Endothelial cell of umbilical vein (primary cell): ENCODE measurements around the gene SIGLEC7. TPM values are rescaled to one million over a fixed set of nuclear protein-coding genes. Genes with fewer than 3 reads are reported as not detected.

Experiments
- BruUV-seq: library from RNA; stranded (reverse); fragments of 400-500 nt; replicated peaks from 2 replicates; lab custom pipeline; 2021; lab: Mats Ljungman, UMichigan
- CTCF ChIA-PET: fragments of 300-600, 350-600 bp; sonication (Branson Sonifier 250); formaldehyde crosslinking; loops from one replicate; lab custom pipeline; 2021; ENCODE audit warnings: antibody characterized with exemption, inconsistent platforms; lab: Charles Lee
- POLR2A ChIA-PET: fragments of 300-600, 350-600 bp; sonication (Branson Sonifier 250); formaldehyde crosslinking; loops from one replicate; lab custom pipeline; 2021; ENCODE audit warnings: antibody characterized with exemption, inconsistent platforms; lab: Charles Lee
- DNase-seq: peaks from one replicate; pipeline ENCODE4 v3.0.0-alpha.2; 2011; ENCODE audit warnings: low read depth, low spot score
- FAIRE-seq: peaks from 2 replicates; lab custom pipeline; 2011; peaks lifted over from hg19 to GRCh38; lab: Jason Lieb, UNC
- H2AFZ ChIP-seq: 2 replicates; pipeline ENCODE4 v1.6.0; 2012; ENCODE audit warnings: low read depth, low read length, control low read depth, inconsistent platforms
- H3K27ac ChIP-seq: 2 replicates; pipeline ENCODE4 v1.5.1; 2011; ENCODE audit warnings: low read depth, mild to moderate bottlenecking, control low read depth, low read length, moderate library complexity; ENCODE audit not compliant: insufficient read depth
- H3K27me3 ChIP-seq, 2 experiments: 2 replicates each; pipeline versions ENCODE4 v1.6.0 to v1.6.1; 2011; ENCODE audit warnings: low read length in 2 of 2, mixed read lengths in 1 of 2; ENCODE audit not compliant: control insufficient read depth in 2 of 2, insufficient read depth in 2 of 2
- H3K36me3 ChIP-seq, 2 experiments: 2 replicates in 1 of 2; 3 replicates in 1 of 2; pipeline ENCODE4 v1.5.1; 2011; ENCODE audit warnings: low read length in 2 of 2, mild to moderate bottlenecking in 1 of 2, moderate library complexity in 1 of 2; ENCODE audit not compliant: control insufficient read depth in 2 of 2, insufficient read depth in 2 of 2; ENCODE audit errors: extremely low read depth in 1 of 2
- H3K4me1 ChIP-seq: 3 replicates; pipeline ENCODE4 v1.5.1; 2011; ENCODE audit warnings: mild to moderate bottlenecking, low read length; ENCODE audit not compliant: control insufficient read depth, insufficient read depth; ENCODE audit errors: extremely low read depth
- H3K4me2 ChIP-seq: 2 replicates; pipeline ENCODE4 v1.6.1; 2011; ENCODE audit warnings: low read length, control low read depth, mixed read lengths; ENCODE audit not compliant: insufficient read depth
- H3K4me3 ChIP-seq, 3 experiments: fragments of 200-600 bp in 1 of 3; sonication (generic), shearing (Covaris generic) in 1 of 3; replicated peaks in 1 of 3; 2 replicates each; pipeline ENCODE4 v1.5.1; 2011 to 2016; ENCODE audit warnings: control low read depth in 3 of 3, low read length in 3 of 3, mild to moderate bottlenecking in 2 of 3, inconsistent platforms in 1 of 3, low read depth in 1 of 3, moderate library complexity in 1 of 3; ENCODE audit not compliant: insufficient read depth in 1 of 3
- H3K79me2 ChIP-seq: 2 replicates; pipeline ENCODE4 v1.6.0; 2012; ENCODE audit warnings: low read length, inconsistent platforms; ENCODE audit not compliant: control insufficient read depth, insufficient read depth
- H3K9ac ChIP-seq: replicated peaks from 2 replicates; pipeline ENCODE3; 2011; ENCODE audit warnings: low read length, control low read depth; ENCODE audit not compliant: insufficient read depth; ENCODE audit errors: extremely low read depth
- H3K9me1 ChIP-seq: replicated peaks from 3 replicates; pipeline ENCODE4 v1.6.0; 2011; ENCODE audit warnings: mild to moderate bottlenecking, low read length; ENCODE audit not compliant: control insufficient read depth, insufficient read depth; ENCODE audit errors: extremely low read depth
- H3K9me3 ChIP-seq: replicated peaks from 2 replicates; pipeline ENCODE4 v1.5.1; 2012; ENCODE audit warnings: low read length, inconsistent platforms; ENCODE audit not compliant: control insufficient read depth, insufficient read depth
- H4K20me1 ChIP-seq: replicated peaks from 2 replicates; pipeline ENCODE3; 2011; ENCODE audit warnings: mild to moderate bottlenecking, low read length; ENCODE audit not compliant: control insufficient read depth, insufficient read depth; ENCODE audit errors: extremely low read depth
- EZH2 ChIP-seq: IDR thresholded peaks from 2 replicates; pipeline ENCODE4 v1.6.1; 2012; ENCODE audit warnings: borderline replicate concordance, low read depth, mild to moderate bottlenecking, moderate library complexity, low read length, inconsistent platforms; ENCODE audit not compliant: severe bottlenecking
- FOS ChIP-seq: IDR thresholded peaks from 2 replicates; pipeline ENCODE4 v1.6.1; 2011; ENCODE audit warnings: mild to moderate bottlenecking, low read length, moderate library complexity, borderline replicate concordance; ENCODE audit not compliant: insufficient read depth
- GATA2 ChIP-seq: IDR thresholded peaks from 2 replicates; pipeline ENCODE4 v1.7.0; 2011; ENCODE audit warnings: low read depth, mild to moderate bottlenecking, moderate library complexity, mixed read lengths, low read length; ENCODE audit not compliant: insufficient read length, insufficient read depth
- JUN ChIP-seq: IDR thresholded peaks from 2 replicates; pipeline ENCODE4 v1.6.1; 2011; ENCODE audit warnings: borderline replicate concordance, low read depth; ENCODE audit not compliant: insufficient read length, insufficient read depth
- MAX ChIP-seq: IDR thresholded peaks from 2 replicates; pipeline ENCODE4 v1.6.1; 2011; ENCODE audit not compliant: insufficient read depth, insufficient read length
- MYC ChIP-seq: IDR thresholded peaks from one replicate; pipeline ENCODE4 v1.6.1; 2011; ENCODE audit warnings: mild to moderate bottlenecking, low read depth, low read length
- POLR2A ChIP-seq: IDR thresholded peaks from 2 replicates; pipeline ENCODE4 v1.6.1; 2012; ENCODE audit warnings: low read depth, mild to moderate bottlenecking, control low read depth, low read length
- POLR2AphosphoS5 ChIP-seq: IDR thresholded peaks from 2 replicates; pipeline ENCODE4 v1.6.1; 2012; ENCODE audit warnings: low read depth, mild to moderate bottlenecking, control low read depth, low read length, moderate library complexity; ENCODE audit not compliant: insufficient read depth
- dilution Hi-C: fragments of 300-500 bp; cut with MboI; formaldehyde crosslinking; loops from one replicate; pipeline ENCODE4 v1.15.0; 2019; ENCODE audit warnings: low sequenced_read_pairs; ENCODE audit not compliant: extremely low pct_ligation_motif_present
- intact Hi-C: fragments of 100-400 bp; cut with micrococcal nuclease; formaldehyde crosslinking; loops from one replicate; pipeline ENCODE4 v1.10.0; 2022
- polyA plus RNA-seq, 4 experiments: library from polyadenylated mRNA; depleted of rRNA in 3 of 4; stranded (reverse) in 3 of 4; unstranded in 1 of 4; fragments of >200 nt; gene quantifications; 2 replicates each; pipeline versions ENCODE4 v1.2.1 to v1.2.3, GENCODE V29; 2011 to 2012; ENCODE audit warnings: missing spikeins in 1 of 4
- total RNA-seq: library from RNA; stranded (reverse); gene quantifications from 2 replicates; pipeline ENCODE4 v1.2.3, GENCODE V29; 2021
- TF ChIP-seq, protein P1 (sequence below), 2 donors: IDR thresholded peaks; 1 replicate in 1 of 2; 2 replicates in 1 of 2; pipeline ENCODE4 v1.5.1; 2011; ENCODE audit warnings: low read length in 2 of 2, mild to moderate bottlenecking in 2 of 2, moderate library complexity in 2 of 2, control low read depth in 1 of 2, inconsistent platforms in 1 of 2, low read depth in 1 of 2; ENCODE audit not compliant: insufficient read depth in 1 of 2; ENCODE audit errors: extremely low read depth in 1 of 2

Gene SIGLEC7
- total and polyA plus RNA-seq, 2 donors (not counting 3 experiments of a cell fraction or from before 2014, with no cell fraction given), result not detected

DNA sequence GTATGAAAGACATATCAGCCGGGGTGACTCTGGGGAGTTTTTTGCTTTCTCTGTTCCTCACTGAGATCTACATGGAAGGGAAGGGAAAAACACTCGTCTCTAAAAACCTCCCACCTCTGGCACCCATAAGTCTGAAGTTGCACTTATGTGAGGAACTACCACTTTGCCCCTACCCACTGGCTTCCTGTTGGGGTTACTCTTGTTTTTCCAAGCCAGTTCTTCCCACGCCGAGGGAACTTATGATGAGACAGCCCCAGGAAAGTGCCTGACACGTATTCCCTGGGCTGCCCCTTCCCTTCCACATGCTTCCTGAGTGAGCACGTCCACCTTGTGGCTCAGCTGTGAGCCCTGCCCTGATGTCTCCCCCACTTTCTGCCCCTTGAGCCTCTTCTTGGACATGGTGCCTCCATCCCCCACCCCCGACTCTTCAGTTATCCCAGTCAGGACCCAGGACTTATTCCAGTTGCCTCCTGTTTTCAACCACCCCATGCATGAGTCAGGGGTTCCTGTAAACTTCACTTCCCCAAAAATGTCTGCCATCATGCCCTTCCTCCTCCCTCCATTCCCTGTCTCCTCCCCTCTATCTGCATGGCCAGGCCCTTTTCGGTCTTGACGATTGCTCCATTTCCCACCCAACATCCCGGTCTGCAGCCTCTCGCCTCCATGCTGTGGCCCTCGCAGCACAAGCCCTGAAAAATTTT, 5.1 kb upstream of the SIGLEC7 start:
- Histone ChIP-seq H4K20me1 (no peaks in the 10 kb centered on the region), H3K27ac (no peak overlapping the region), H3K9ac (no peak overlapping the region), H3K4me1 (no peaks in the 10 kb centered on the region), H2AFZ (peak overlapping the region; percentile 34), H3K36me3 (no peaks in the 10 kb centered on the region), H3K4me2 (no peak overlapping the region), H3K79me2 (no peaks in the 10 kb centered on the region), H3K27me3 (peaks cover 0 to 5% of the 10 kb centered on the region in 2 experiments), H3K9me1 (no peaks in the 10 kb centered on the region), H3K9me3 (no peaks in the 10 kb centered on the region), H3K4me3 (no peak overlapping the region)
- DNase-seq, result no peak
- TF ChIP-seq POLR2A (no peak), FOS (no peak), MYC (no peak), JUN (no peak), EZH2 (no peak), GATA2 (no peak), POLR2AphosphoS5 (no peak), MAX (no peak)
- TF ChIP-seq, protein P1, sequence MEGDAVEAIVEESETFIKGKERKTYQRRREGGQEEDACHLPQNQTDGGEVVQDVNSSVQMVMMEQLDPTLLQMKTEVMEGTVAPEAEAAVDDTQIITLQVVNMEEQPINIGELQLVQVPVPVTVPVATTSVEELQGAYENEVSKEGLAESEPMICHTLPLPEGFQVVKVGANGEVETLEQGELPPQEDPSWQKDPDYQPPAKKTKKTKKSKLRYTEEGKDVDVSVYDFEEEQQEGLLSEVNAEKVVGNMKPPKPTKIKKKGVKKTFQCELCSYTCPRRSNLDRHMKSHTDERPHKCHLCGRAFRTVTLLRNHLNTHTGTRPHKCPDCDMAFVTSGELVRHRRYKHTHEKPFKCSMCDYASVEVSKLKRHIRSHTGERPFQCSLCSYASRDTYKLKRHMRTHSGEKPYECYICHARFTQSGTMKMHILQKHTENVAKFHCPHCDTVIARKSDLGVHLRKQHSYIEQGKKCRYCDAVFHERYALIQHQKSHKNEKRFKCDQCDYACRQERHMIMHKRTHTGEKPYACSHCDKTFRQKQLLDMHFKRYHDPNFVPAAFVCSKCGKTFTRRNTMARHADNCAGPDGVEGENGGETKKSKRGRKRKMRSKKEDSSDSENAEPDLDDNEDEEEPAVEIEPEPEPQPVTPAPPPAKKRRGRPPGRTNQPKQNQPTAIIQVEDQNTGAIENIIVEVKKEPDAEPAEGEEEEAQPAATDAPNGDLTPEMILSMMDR (IDR thresholded peaks at IDR 0.05; ENCODE audit: extremely low read depth in 1 of 2, insufficient read depth in 1 of 2, low read depth in 1 of 2, low read length in 2 of 2), result no peak
- POLR2A ChIA-PET, result no interaction called here
- intact Hi-C loops, result no loop called here
- dilution Hi-C loops, result no loop called here
- no peak for FAIRE-seq
- CTCF ChIA-PET, result no interaction called here
- BruUV-seq, result no TSS peak
